ENCODE results near the gene PAN2.
A peak's percentile ranks its signal among the peaks of the same experiment; 100 is the strongest.
"Not testable (repeated sequence)": the region's sequence is repeated elsewhere in the genome, so short reads cannot be mapped to it uniquely, and the experiment has no call there.

PAN2 gene

DNA sequence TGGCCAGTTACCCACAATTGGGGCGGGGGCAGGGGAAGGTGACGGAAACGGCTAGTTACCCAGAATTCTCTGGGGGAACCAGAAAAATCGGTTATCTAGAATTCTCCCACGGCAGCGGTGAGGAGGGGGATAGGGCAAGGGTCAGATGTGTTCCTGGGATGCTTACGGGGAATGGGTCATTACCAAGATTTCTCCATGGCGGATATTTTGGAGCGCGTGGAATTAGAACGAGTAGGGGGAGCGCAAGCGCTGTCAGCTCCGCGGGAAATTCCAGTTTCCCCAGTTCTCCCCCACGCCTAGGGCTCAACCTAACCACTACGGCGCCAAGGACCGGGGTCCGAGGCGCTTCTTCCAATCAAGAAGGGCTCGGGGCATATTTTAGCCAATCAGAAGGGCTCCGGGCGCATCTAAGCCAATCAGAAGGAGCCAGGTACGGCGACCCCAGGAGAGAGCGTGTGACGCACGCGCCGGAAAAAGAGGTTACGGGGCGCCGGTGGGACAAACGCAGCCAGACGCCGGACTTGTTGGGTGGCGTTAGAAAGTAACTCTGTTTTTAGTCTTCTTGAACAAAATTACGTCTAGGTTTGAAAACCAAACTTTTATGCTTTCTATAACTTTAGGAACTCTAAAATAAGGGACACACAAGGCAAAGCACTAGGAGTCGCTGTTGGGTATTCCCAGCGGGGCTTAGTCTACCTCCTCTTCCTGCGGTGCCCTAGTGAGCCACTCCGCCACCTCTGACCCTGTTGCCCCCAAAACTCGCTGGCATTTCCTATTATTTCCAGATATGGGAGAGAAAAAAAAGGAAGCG, at the start of gene PAN2:
Gene PAN2, minus strand, starts transcription at position 322 of the 811 bp plus-strand sequence. CDS start 906 bp downstream, outside the sequence.
- peak; percentile 97 for DNase-seq

- DNase-seq: no peak
These were observed 48.8 kb upstream of the PAN2 start for GRCh38 chr12:56382611-56383010.

DNA sequence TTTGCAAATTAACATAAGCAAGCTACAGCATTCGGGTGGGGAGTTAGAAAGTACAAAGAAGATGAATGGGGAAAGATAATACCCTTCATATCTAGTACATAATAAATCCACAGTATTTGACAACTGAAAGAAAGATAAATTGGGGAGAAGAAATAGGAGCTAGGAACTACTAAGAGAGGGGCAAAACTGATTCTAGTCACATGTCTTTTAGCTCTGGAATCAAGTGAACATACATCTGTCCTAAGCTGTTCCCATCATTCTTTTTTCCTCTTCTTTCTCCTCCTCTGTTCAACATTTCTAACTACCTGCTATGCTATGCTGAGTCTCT, 44.2 kb upstream of the PAN2 start:
- DNase-seq: no peak

GRCh38 chr12:56377310-56377988, 43.6 kb upstream of the PAN2 start:
- no peak for DNase-seq

DNA sequence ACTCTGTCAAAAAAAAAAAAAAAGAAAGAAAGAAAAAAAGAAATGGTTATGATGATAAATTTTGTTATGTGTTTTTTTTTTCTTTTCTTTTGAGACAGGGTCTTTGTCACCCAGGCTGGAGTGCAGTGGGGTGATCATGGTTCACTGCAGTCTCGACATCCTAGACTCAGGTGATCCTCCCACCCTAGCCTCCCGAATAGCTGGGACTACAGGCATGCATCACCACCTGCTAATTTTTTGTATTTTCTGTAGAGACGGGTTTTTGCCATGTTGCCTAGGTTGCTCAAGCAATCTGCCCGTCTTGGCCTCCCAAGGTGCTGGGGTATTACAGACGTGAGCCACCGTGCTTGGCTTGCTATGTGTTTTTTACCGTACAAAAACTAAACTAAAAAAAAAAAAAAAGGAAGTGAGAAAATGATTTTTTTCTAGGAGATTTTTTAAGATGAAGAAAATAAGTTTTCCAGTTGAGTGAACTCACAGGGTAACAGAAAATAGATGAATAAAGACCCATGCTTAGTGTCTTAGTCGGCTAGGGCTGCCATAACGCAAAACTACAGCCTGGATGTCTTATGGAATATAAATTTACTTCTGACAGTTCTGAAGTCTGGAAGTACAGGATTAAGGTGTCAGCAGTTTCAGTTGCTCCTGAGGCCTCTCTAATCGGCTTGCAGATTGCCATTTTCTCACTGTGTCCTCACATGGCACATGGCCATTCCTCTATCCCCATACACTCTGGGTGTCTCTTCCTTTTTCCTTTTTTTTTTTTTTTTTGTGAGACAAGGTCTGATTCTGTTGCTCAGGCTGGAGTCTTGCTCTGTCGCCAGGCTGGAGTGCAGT, 42.0 kb upstream of the PAN2 start:
- DNase-seq: peak; percentile 83

- DNase-seq: peak; percentile 33
These were observed 41.2 kb upstream of the PAN2 start for GRCh38 chr12:56374726-56375597.

- no peak for DNase-seq
These were observed 39.7 kb upstream of the PAN2 start for GRCh38 chr12:56373515-56373914.

GRCh38 chr12:56366948-56367347, 33.1 kb upstream of the PAN2 start:
- DNase-seq: no peak

GRCh38 chr12:56362130-56363059, 28.6 kb upstream of the PAN2 start, which contains the start of gene APOF:
Gene APOF (minus strand): TSS chr12:56362857. CDS start chr12:56362745, 112 bp downstream.
- DNase-seq: no peak

- DNase-seq: no peak
These were observed 27.8 kb upstream of the PAN2 start for GRCh38 chr12:56361487-56362129.

DNA sequence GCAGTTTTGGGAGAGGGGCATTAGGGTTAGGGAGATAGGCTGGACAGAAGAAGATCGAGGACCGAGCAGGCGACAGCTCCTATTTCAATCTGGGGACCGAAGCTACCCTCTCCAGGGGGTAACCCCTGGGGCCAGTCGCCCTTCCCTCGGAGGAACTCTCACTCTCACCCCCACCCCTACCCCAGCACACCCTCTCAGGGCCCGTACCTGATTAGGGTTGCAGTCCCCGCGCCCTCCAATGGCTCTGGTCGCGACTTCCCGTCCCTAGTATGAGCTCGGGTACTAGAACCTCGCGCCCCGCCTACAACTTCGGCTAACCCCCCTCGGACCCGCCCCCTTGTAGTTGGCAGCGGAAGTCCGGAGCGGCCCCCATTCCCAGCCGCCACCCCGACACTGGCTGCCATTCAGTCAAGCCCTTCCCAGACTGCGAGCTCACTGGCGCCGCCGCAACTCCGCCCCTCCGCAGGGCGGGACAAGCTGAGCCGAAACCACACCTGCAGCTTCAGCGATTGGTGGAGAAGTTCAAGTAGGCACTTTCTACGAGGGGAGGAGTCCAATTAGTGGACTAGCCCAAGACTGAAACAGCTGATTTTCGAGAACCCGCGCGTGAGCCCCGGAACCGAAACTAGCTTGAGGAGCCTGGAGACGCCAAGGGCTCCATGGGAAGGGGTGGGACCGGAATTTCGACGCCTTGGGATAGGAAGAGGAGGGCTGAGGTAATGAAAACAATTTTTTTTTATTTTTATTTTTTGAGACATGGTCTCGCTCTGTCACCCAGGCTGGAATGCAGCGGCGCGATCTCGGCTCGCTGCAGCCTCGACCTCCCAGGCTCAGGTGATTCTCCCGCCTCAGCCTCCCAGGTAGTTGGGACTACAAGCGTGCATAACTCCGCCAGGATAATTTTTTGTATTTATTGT, 26.3 kb upstream of the PAN2 start, which contains the start of gene STAT2:
Gene STAT2, minus strand, starts transcription at position 257 of the 917 bp plus-strand sequence. CDS start 3,536 bp downstream, outside the sequence.
- DNase-seq: peak; percentile 99

DNA sequence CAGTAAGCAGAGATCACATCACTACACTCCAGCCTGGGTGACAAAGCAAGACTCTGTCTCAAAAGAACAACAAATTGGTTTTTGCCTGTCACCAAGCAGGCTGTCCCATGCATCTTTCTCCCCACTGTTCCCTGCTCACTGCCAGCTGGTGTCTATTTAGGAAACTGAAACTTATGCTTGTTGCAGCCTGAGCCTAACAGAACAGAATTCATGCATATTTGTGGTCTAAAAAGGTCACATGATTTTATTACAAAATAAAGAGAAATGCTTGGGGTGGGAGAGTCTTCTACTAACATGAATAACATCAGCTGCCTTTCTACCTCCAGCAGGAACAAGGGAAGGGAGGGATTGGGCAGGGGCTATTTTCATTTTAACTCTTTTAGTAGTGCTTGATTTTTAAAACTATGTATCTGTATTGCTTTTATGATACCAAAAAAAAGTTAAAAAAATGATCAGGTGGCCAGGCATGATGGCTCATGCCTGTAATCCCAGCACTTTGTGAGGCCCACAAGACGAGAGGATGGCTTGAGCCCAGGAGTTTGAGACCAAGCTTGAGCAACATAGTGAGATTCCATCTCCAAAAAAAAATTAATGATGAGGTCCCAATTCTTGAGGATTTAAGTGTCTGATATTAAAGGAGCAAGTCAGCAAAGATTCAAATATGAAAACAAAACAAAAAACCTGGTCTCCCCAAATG, 25.2 kb upstream of the PAN2 start:
- DNase-seq: peak; percentile 77

DNA sequence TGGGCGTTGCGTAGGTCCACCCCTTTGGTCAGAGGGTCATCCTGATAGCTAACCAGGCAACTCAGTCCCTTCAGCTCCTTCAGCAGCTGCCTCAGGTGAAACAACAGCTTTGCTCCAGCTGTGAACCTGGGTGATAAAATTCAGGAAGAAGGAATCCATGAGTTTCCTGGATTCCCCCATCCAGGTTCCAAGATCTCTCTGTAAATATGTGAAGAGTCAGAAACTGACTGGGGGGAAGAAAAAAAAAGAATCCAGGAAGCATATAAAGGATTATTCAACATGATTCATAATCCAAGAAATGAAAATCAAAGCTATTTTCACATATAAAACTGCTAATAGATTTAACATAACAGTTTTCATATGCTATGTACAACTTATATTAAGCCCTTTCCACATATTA, 17.5 kb upstream of the PAN2 start:
- no peak for DNase-seq

DNA sequence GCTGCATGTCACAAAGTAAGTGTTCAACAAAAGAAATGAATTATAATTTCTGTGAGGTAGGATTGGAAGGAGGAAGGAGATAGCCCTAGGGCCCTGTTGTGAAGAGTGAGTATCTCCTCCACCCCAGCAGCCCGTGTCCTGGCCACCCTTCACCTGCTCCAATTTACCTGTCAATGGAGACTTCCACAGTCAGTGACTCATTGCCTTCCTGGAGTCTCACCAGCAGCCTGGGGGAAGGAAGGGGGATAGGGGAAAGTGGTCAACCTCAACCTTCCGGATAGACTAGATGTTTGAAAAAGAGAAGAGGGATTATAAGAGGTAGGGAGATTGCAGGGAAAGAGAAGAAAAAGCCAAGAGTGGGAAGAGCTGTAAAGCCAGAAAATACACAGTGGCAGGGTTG, 16.9 kb upstream of the PAN2 start:
- no peak for DNase-seq

- DNase-seq: no peak
These were observed 15.0 kb upstream of the PAN2 start for GRCh38 chr12:56348776-56349175.

DNA sequence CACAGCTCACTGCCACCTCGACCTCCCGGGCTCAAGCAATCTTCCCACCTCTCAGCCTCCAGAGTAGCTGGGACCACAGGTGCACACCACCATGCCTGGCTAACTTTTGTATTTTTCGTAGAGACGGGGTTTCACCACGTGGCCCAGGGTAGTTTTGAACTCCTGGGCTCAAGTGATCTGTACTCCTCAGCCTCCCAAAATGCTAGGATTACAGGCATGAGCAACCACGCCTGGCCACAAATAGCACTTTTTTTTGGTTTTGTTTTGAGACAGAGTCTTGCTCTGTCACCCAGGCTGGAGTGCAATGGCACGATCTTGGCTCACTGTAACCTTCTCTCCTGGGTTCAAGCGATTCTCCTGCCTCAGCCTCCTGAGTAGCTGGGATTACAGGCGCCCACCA, 13.5 kb upstream of the PAN2 start:
- DNase-seq: not testable (repeated sequence)

GRCh38 chr12:56346675-56347074, 12.9 kb upstream of the PAN2 start:
- no peak for DNase-seq

GRCh38 chr12:56342290-56342689, 8.5 kb upstream of the PAN2 start:
- not testable (repeated sequence) for DNase-seq

DNA sequence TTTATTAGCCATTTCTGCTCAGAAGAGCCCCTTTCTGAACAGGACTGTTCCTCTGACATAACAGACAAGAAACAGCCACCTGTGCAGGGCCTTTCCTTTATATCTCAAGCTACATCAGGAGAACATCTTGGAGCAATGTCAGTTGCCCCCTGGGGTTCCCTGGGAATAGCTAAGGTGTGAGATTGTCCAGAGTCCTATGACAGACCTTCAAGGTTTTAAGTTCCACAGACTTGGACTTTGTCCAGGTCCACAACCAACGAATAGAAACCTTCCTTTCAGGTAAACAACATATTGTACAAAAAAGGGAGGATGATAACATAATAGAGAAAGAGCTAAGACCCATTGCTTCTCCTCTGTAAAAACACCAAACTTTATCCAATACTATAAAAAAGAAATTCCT, 7.8 kb upstream of the PAN2 start:
- DNase-seq: no peak
